Peyer's patch (tissue), 4 donors: ENCODE data around the gene VPS45. TPM values are rescaled to one million over a fixed set of nuclear protein-coding genes. Genes with fewer than 3 reads are reported as not detected.
"Not testable (repeated sequence)": the region's sequence is repeated elsewhere in the genome, so short reads cannot be mapped to it uniquely, and the experiment has no call there.

ENCODE experiments used
- DNase-seq, 3 donors: peaks; one replicate each; pipeline ENCODE4 v3.0.0-alpha.2; 2017 to 2019
- H3K27ac ChIP-seq, 4 donors: fragments of 200-600 bp; sonication (generic); one replicate each; pipeline ENCODE4 v1.5.1; 2016 to 2019
- H3K27me3 ChIP-seq, 2 donors: fragments of 200-600 bp; sonication (generic); one replicate each; pipeline ENCODE4 v1.5.1; 2019
- H3K36me3 ChIP-seq, 3 donors: fragments of 200-600 bp; sonication (generic); one replicate each; pipeline ENCODE4 v1.5.1; 2016 to 2019
- H3K4me1 ChIP-seq, 4 donors: fragments of 200-600 bp; sonication (generic); one replicate each; pipeline ENCODE4 v1.5.1; 2016 to 2019
- H3K4me3 ChIP-seq, 4 donors: fragments of 200-600 bp; sonication (generic); 1 replicate in 3 of 4; 2 replicates in 1 of 4; pipeline ENCODE4 v1.5.1; 2016 to 2019; ENCODE audit warnings: mild to moderate bottlenecking in 1 of 4
- H3K9me3 ChIP-seq, 4 donors: fragments of 200-600 bp; sonication (generic); one replicate each; pipeline ENCODE4 v1.5.1; 2016 to 2019; ENCODE audit warnings: mild to moderate bottlenecking in 1 of 4
- CTCF ChIP-seq, 6 experiments: fragments of 450-650 bp in 4 of 6; fragments of 200-600 bp in 2 of 6; sonication (generic) in 1 of 6; IDR thresholded peaks; one replicate each; pipeline ENCODE4 v1.5.1; 2017 to 2019; ENCODE audit warnings: antibody characterized with exemption in 6 of 6, mild to moderate bottlenecking in 3 of 6, moderate library complexity in 1 of 6
- POLR2A ChIP-seq, 2 donors: fragments of 450-650 bp; IDR thresholded peaks; one replicate each; pipeline ENCODE4 v1.5.1; 2017; ENCODE audit warnings: antibody characterized with exemption in 2 of 2, mild to moderate bottlenecking in 2 of 2, moderate library complexity in 2 of 2
- total RNA-seq, 4 donors: library from RNA; depleted of rRNA; stranded (reverse); fragments of >200 nt; gene quantifications; one replicate each; pipeline ENCODE4 v1.1.0, GENCODE V29; 2016

VPS45 gene
- total RNA-seq, 4 donors from 2014 or later = 36.1 to 70.1 (median 42.0) TPM

GRCh38 chr1:150024156-150024555 lies 43.4 kb upstream of the VPS45 start:
- no peak overlapping the region for H3K27ac ChIP-seq
- no peak for DNase-seq
- no peaks in the 10 kb centered on the region for H3K27me3 ChIP-seq

GRCh38 chr1:150028322-150028721 lies 39.3 kb upstream of the VPS45 start:
- TF ChIP-seq CTCF (IDR thresholded peaks at IDR 0.05) = no peak
- no peak for TF ChIP-seq POLR2A (IDR thresholded peaks at IDR 0.05)
- H3K4me3 ChIP-seq = no peak overlapping the region
- no peaks in the 10 kb centered on the region for H3K36me3 ChIP-seq
- H3K27me3 ChIP-seq = no peaks in the 10 kb centered on the region
- no peak for DNase-seq
- H3K4me1 ChIP-seq = no peaks in the 10 kb centered on the region
- no peaks in the 10 kb centered on the region for H3K9me3 ChIP-seq
- no peak overlapping the region for H3K27ac ChIP-seq

More at GRCh38 chr1:150024156-150024555, 43.4 kb upstream of the VPS45 start:
- Histone ChIP-seq H3K36me3 (no peaks in the 10 kb centered on the region), H3K4me1 (peaks cover 0 to 7% (median 0%) of the 10 kb centered on the region in 4 donors), H3K9me3 (no peaks in the 10 kb centered on the region), H3K4me3 (no peak overlapping the region)
- TF ChIP-seq POLR2A (IDR thresholded peaks at IDR 0.05) (no peak), CTCF (IDR thresholded peaks at IDR 0.05) (no peak)

- H3K27ac ChIP-seq = no peak overlapping the region
- no peak for DNase-seq
- H3K27me3 ChIP-seq = no peaks in the 10 kb centered on the region
- no peaks in the 10 kb centered on the region for H3K4me1 ChIP-seq
- no peaks in the 10 kb centered on the region for H3K36me3 ChIP-seq
- H3K9me3 ChIP-seq = no peaks in the 10 kb centered on the region
- H3K4me3 ChIP-seq = no peak overlapping the region
- TF ChIP-seq POLR2A (IDR thresholded peaks at IDR 0.05) (no peak), CTCF (IDR thresholded peaks at IDR 0.05) (no peak)
Observed at GRCh38 chr1:150034336-150034735, 33.2 kb upstream of the VPS45 start.

GRCh38 chr1:150049926-150050325 lies 17.6 kb upstream of the VPS45 start:
- Histone ChIP-seq H3K36me3 (no peaks in the 10 kb centered on the region), H3K4me1 (no peaks in the 10 kb centered on the region), H3K27ac (no peak overlapping the region), H3K9me3 (no peaks in the 10 kb centered on the region), H3K4me3 (no peak overlapping the region), H3K27me3 (no peaks in the 10 kb centered on the region)
- TF ChIP-seq POLR2A (IDR thresholded peaks at IDR 0.05) = no peak
- TF ChIP-seq CTCF (IDR thresholded peaks at IDR 0.05) = no peak
- no peak for DNase-seq

GRCh38 chr1:150051089-150051373 lies 16.5 kb upstream of the VPS45 start:
- H3K4me3 ChIP-seq = no peak overlapping the region
- TF ChIP-seq CTCF (IDR thresholded peaks at IDR 0.05) (no peak), POLR2A (IDR thresholded peaks at IDR 0.05) (no peak)
- no peaks in the 10 kb centered on the region for H3K27me3 ChIP-seq
- no peaks in the 10 kb centered on the region for H3K9me3 ChIP-seq
- no peak overlapping the region for H3K27ac ChIP-seq
- no peaks in the 10 kb centered on the region for H3K36me3 ChIP-seq
- no peak for DNase-seq
- H3K4me1 ChIP-seq = no peaks in the 10 kb centered on the region

- H3K27ac ChIP-seq, H3K27me3 ChIP-seq, H3K4me3 ChIP-seq, H3K9me3 ChIP-seq, DNase-seq, H3K4me1 ChIP-seq, H3K36me3 ChIP-seq: not testable (repeated sequence)
Observed at GRCh38 chr1:150051905-150052412, 15.6 kb upstream of the VPS45 start.
